Measurements from ENCODE around the gene KCNIP4. TPM values are rescaled to one million over a fixed set of nuclear protein-coding genes. Genes with fewer than 3 reads are reported as not detected.

KCNIP4 gene
- total RNA-seq, 2 experiments from 2014 or later = not detected

- no peaks in the 10 kb centered on the region for H3K27me3 Mint-ChIP-seq (ENCODE audit: low read depth)
Observed at GRCh38 chr4:20944451-20944850, 1004.1 kb downstream of the KCNIP4 start.

DNA sequence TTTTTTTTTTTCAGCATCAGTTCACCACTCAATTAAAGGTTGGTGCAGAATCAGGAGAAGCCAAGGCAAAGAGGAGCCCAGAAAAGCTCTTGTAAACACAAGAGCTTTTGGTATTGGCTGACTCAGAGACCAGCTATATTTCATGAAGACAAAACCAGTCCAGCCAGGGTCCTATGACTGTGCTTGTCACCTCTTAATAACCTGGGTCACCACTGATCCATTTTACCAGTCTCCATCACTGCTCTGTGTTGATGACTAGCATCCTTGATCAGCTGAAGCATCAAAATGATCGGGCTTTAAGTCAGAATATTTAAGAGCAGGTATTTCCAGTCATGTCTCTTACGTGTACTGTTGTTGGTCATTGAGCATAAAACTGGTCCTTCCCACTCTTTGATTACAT is 1010.4 kb downstream of the KCNIP4 start:
- intact Hi-C loops (cut with micrococcal nuclease) = no loop called here
- no peaks in the 10 kb centered on the region for H3K9me3 Mint-ChIP-seq
- CTCF ChIA-PET = no interaction called here
- H3K36me3 Mint-ChIP-seq (ENCODE audit: low read depth) = no peaks in the 10 kb centered on the region
- no peak overlapping the region for H3K27ac Mint-ChIP-seq
- no peak overlapping the region for H3K4me3 Mint-ChIP-seq
- no peaks in the 10 kb centered on the region for H3K4me1 Mint-ChIP-seq (ENCODE audit: low read depth)
- no peak for DNase-seq
- no peaks in the 10 kb centered on the region for H3K27me3 Mint-ChIP-seq (ENCODE audit: low read depth)

More at GRCh38 chr4:20944451-20944850, 1004.1 kb downstream of the KCNIP4 start:
- H3K27ac Mint-ChIP-seq = no peak overlapping the region
- intact Hi-C loops (cut with micrococcal nuclease) = no loop called here
- DNase-seq = no peak
- H3K4me1 Mint-ChIP-seq (ENCODE audit: low read depth) = no peaks in the 10 kb centered on the region
- no peaks in the 10 kb centered on the region for H3K36me3 Mint-ChIP-seq (ENCODE audit: low read depth)
- CTCF ChIA-PET = no interaction called here
- no peak overlapping the region for H3K4me3 Mint-ChIP-seq
- no peaks in the 10 kb centered on the region for H3K9me3 Mint-ChIP-seq

GRCh38 chr4:20926529-20926928 is 1022.0 kb downstream of the KCNIP4 start:
- intact Hi-C loops (cut with micrococcal nuclease) = no loop called here
- no peak for DNase-seq
- H3K36me3 Mint-ChIP-seq (ENCODE audit: low read depth) = no peaks in the 10 kb centered on the region

GRCh38 chr4:20925176-20925575 is 1023.4 kb downstream of the KCNIP4 start:
- Mint-ChIP-seq H3K4me3 (no peak overlapping the region), H3K4me1 (ENCODE audit: low read depth) (no peaks in the 10 kb centered on the region), H3K27me3 (ENCODE audit: low read depth) (no peaks in the 10 kb centered on the region), H3K9me3 (no peaks in the 10 kb centered on the region), H3K27ac (no peak overlapping the region), H3K36me3 (ENCODE audit: low read depth) (no peaks in the 10 kb centered on the region)
- intact Hi-C loops (cut with micrococcal nuclease) = no loop called here
- CTCF ChIA-PET = no interaction called here
- DNase-seq = no peak

More at GRCh38 chr4:20926529-20926928, 1022.0 kb downstream of the KCNIP4 start:
- Mint-ChIP-seq H3K27ac (no peak overlapping the region), H3K9me3 (no peaks in the 10 kb centered on the region), H3K4me1 (ENCODE audit: low read depth) (no peaks in the 10 kb centered on the region), H3K4me3 (no peak overlapping the region), H3K27me3 (ENCODE audit: low read depth) (no peaks in the 10 kb centered on the region)
- CTCF ChIA-PET = no interaction called here

DNA sequence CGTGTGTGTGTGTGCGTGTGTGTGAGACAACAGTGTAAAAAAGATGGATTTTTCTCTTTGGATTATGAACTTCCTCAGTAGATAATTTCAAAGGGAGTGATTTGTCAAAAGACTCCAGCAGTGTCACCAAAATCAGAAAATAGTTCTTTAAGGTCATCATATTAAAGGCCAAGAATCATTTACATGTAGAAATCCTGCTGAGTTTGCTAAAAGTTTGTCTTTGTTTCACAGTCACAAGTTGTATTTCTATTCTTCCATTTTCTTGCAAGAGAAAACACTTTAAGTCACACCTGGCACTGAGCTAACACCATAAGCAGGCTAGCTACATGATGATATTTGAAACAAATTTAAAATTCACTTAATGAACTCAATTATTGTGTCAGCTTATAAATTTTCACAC is 1025.6 kb downstream of the KCNIP4 start:
- CTCF ChIA-PET = no interaction called here
- Mint-ChIP-seq H3K27ac (no peak overlapping the region), H3K9me3 (no peaks in the 10 kb centered on the region), H3K36me3 (ENCODE audit: low read depth) (no peaks in the 10 kb centered on the region), H3K4me1 (ENCODE audit: low read depth) (no peaks in the 10 kb centered on the region), H3K4me3 (no peak overlapping the region), H3K27me3 (ENCODE audit: low read depth) (no peaks in the 10 kb centered on the region)
- no peak for DNase-seq
- intact Hi-C loops (cut with micrococcal nuclease) = no loop called here

DNA sequence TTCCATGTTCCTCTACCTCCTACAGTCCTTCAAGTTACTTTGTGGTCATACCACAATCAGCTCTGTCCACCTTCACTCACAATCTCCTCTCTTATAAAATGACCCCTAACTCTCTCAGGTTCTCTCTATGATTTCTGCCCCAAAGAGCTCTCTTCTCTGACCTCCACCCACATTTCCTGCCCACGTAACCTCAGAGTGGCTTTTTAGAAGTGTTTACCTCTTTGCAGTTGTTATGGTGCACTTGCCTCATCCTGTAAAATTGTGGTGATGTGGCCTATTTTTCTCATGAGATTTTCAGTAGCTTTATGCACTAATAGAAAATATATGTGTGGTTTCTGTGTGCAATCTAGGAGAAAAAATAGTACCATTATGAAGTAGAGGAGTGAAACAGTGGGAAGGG is 1032.5 kb downstream of the KCNIP4 start:
- H3K27ac Mint-ChIP-seq = peak overlapping the region; percentile 43
- H3K4me3 Mint-ChIP-seq = no peak overlapping the region
- H3K36me3 Mint-ChIP-seq (ENCODE audit: low read depth) = no peaks in the 10 kb centered on the region
- intact Hi-C loops (cut with micrococcal nuclease) = no loop called here
- peak; percentile 13 for DNase-seq
- H3K27me3 Mint-ChIP-seq (ENCODE audit: low read depth) = no peaks in the 10 kb centered on the region
- CTCF ChIA-PET = no interaction called here
- H3K9me3 Mint-ChIP-seq = no peaks in the 10 kb centered on the region
- peaks cover 12% of the 10 kb centered on the region for H3K4me1 Mint-ChIP-seq (ENCODE audit: low read depth)

DNA sequence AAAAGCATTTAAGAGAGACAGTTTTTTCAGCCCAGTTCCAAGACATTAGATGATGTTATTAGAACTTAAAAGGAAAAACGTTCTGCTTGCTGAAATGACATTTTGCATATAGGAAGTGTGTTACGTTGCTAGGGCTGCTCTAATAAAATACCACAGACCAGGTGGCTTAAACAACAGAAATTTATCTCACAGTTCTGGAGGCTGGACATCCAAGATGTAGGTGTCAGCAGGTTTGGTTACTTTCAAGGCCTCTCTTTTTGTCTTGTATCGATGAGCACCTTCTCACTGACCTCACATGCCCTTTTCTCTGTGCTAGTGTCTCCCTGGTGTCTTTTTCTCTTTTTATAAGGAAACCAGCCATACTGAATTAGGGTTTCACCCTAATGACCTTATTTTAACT is 1043.6 kb downstream of the KCNIP4 start:
- no peaks in the 10 kb centered on the region for H3K36me3 Mint-ChIP-seq (ENCODE audit: low read depth)
- CTCF ChIA-PET = no interaction called here
- no peak overlapping the region for H3K4me3 Mint-ChIP-seq
- DNase-seq = no peak
- H3K4me1 Mint-ChIP-seq (ENCODE audit: low read depth) = no peaks in the 10 kb centered on the region
- no peak overlapping the region for H3K27ac Mint-ChIP-seq
- H3K9me3 Mint-ChIP-seq = no peaks in the 10 kb centered on the region
- intact Hi-C loops (cut with micrococcal nuclease) = no loop called here
- H3K27me3 Mint-ChIP-seq (ENCODE audit: low read depth) = no peaks in the 10 kb centered on the region

GRCh38 chr4:20901851-20902250 is 1046.7 kb downstream of the KCNIP4 start:
- Mint-ChIP-seq H3K4me1 (ENCODE audit: low read depth) (no peaks in the 10 kb centered on the region), H3K9me3 (no peaks in the 10 kb centered on the region), H3K27ac (no peak overlapping the region), H3K4me3 (no peak overlapping the region), H3K27me3 (ENCODE audit: low read depth) (no peaks in the 10 kb centered on the region), H3K36me3 (ENCODE audit: low read depth) (no peaks in the 10 kb centered on the region)
- DNase-seq = no peak
- intact Hi-C loops (cut with micrococcal nuclease) = no loop called here
- CTCF ChIA-PET = interaction anchor here (0.6 to 0.7 kb wide), 2 partner anchors 133 to 170 kb away, joined by 3 to 4 read pairs; no protein-coding TSS in a partner anchor

DNA sequence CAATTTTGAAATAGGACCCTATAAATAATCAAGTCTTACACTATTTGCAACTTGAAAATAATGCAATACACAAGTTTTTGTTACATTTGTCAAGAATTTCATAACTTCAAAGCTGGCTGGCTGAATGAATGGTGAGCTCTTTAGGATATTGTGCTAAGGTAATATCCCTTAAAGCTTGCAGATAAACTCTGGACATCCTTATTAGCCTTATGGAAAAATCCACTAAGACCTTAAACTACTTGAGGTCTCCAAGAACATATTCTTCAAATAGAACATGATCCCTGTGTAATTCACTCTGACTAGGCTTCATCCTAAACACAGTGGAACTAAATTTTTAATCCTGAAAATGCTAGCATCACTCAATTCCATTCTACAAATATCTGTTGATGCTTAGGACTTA is 1049.0 kb downstream of the KCNIP4 start:
- Mint-ChIP-seq H3K9me3 (no peaks in the 10 kb centered on the region), H3K27ac (no peak overlapping the region), H3K4me3 (no peak overlapping the region), H3K4me1 (ENCODE audit: low read depth) (no peaks in the 10 kb centered on the region), H3K27me3 (ENCODE audit: low read depth) (no peaks in the 10 kb centered on the region), H3K36me3 (ENCODE audit: low read depth) (no peaks in the 10 kb centered on the region)
- CTCF ChIA-PET = no interaction called here
- intact Hi-C loops (cut with micrococcal nuclease) = no loop called here
- no peak for DNase-seq

- Mint-ChIP-seq H3K4me3 (no peak overlapping the region), H3K27me3 (ENCODE audit: low read depth) (no peaks in the 10 kb centered on the region), H3K9me3 (no peaks in the 10 kb centered on the region), H3K36me3 (ENCODE audit: low read depth) (no peaks in the 10 kb centered on the region), H3K27ac (no peak overlapping the region), H3K4me1 (ENCODE audit: low read depth) (no peaks in the 10 kb centered on the region)
- no peak for DNase-seq
- intact Hi-C loops (cut with micrococcal nuclease) = no loop called here
- CTCF ChIA-PET = no interaction called here
Observed at GRCh38 chr4:20895988-20896387, 1052.6 kb downstream of the KCNIP4 start.

DNA sequence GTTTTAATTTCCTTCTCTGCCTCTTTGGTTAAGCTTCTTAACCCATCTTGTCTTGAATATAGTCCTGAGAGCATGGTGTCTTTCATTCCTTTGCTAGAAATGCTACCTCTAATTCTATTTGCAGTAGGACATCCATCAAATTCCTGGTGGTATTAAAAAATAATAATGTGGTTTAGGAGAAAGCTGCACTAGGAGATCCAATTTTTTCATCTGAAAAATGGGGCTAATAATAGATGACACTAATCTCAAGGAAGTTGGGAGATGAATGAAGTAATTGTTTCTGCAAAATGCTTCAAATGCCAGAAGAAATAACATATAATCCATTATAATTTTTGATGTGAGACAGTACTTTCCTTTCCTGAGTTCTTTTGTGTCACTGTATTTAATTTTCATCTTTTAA is 1053.4 kb downstream of the KCNIP4 start:
- H3K36me3 Mint-ChIP-seq (ENCODE audit: low read depth) = no peaks in the 10 kb centered on the region
- no peaks in the 10 kb centered on the region for H3K4me1 Mint-ChIP-seq (ENCODE audit: low read depth)
- CTCF ChIA-PET = no interaction called here
- H3K27ac Mint-ChIP-seq = no peak overlapping the region
- H3K4me3 Mint-ChIP-seq = no peak overlapping the region
- no peaks in the 10 kb centered on the region for H3K27me3 Mint-ChIP-seq (ENCODE audit: low read depth)
- DNase-seq = no peak
- no peaks in the 10 kb centered on the region for H3K9me3 Mint-ChIP-seq
- intact Hi-C loops (cut with micrococcal nuclease) = no loop called here

- H3K4me3 Mint-ChIP-seq = no peak overlapping the region
- CTCF ChIA-PET = no interaction called here
- DNase-seq = no peak
- no peaks in the 10 kb centered on the region for H3K36me3 Mint-ChIP-seq (ENCODE audit: low read depth)
- intact Hi-C loops (cut with micrococcal nuclease) = no loop called here
- no peak overlapping the region for H3K27ac Mint-ChIP-seq
- no peaks in the 10 kb centered on the region for H3K4me1 Mint-ChIP-seq (ENCODE audit: low read depth)
- H3K9me3 Mint-ChIP-seq = peaks cover 2% of the 10 kb centered on the region
- H3K27me3 Mint-ChIP-seq (ENCODE audit: low read depth) = no peaks in the 10 kb centered on the region
Observed at GRCh38 chr4:20890761-20891160, 1057.8 kb downstream of the KCNIP4 start.

DNA sequence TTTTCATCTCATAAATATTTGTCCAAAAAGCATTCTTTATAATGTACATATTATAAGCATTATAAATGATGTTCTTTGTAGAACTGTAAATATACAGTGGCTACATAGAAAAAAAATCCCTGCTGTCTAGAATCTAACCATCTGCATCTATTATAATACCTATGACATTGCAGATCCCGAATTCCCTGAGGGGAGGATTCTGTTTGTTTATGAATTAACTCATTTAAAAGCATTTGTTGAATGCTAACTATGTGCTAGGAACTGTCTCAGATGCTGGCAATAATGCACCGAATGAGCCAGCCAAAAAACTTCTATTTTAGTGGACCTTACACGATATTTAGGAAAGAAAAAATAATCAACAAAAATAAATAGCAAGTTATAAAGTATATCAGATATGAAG is 1058.7 kb downstream of the KCNIP4 start:
- Mint-ChIP-seq H3K27me3 (ENCODE audit: low read depth) (no peaks in the 10 kb centered on the region), H3K9me3 (peaks cover 2% of the 10 kb centered on the region), H3K27ac (no peak overlapping the region), H3K36me3 (ENCODE audit: low read depth) (no peaks in the 10 kb centered on the region), H3K4me1 (ENCODE audit: low read depth) (no peaks in the 10 kb centered on the region), H3K4me3 (no peak overlapping the region)
- intact Hi-C loops (cut with micrococcal nuclease) = no loop called here
- DNase-seq = no peak
- CTCF ChIA-PET = no interaction called here

GRCh38 chr4:20883677-20884076 is 1064.9 kb downstream of the KCNIP4 start:
- Mint-ChIP-seq H3K27me3 (ENCODE audit: low read depth) (peaks cover 2% of the 10 kb centered on the region), H3K27ac (no peak overlapping the region)
- CTCF ChIA-PET = no interaction called here

More at GRCh38 chr4:20883677-20884076, 1064.9 kb downstream of the KCNIP4 start:
- DNase-seq = no peak
- intact Hi-C loops (cut with micrococcal nuclease) = no loop called here
- no peaks in the 10 kb centered on the region for H3K36me3 Mint-ChIP-seq (ENCODE audit: low read depth)
- peaks cover 2% of the 10 kb centered on the region for H3K9me3 Mint-ChIP-seq
- no peak overlapping the region for H3K4me3 Mint-ChIP-seq
- no peaks in the 10 kb centered on the region for H3K4me1 Mint-ChIP-seq (ENCODE audit: low read depth)

All from activated naive CD4-positive, alpha-beta T cell treated with anti-CD3 and anti-CD28 coated beads for 36 hours (primary cell).